Keratinocyte (primary cell): ENCODE results near the gene PIAS1. TPM values are rescaled to one million over a fixed set of nuclear protein-coding genes. Genes with fewer than 3 reads are reported as not detected.

Experiments used
- DNase-seq: peaks from one replicate; pipeline ENCODE4 v3.0.0-alpha.2; 2011; ENCODE audit warnings: low read depth, missing footprints, low spot score
- FAIRE-seq: peaks from 2 replicates; lab custom pipeline; 2011; peaks lifted over from hg19 to GRCh38; lab: Jason Lieb, UNC
- H2AFZ ChIP-seq: 2 replicates; pipeline ENCODE4 v1.6.0; 2012; ENCODE audit warnings: low read length, control low read depth, inconsistent platforms; ENCODE audit not compliant: control insufficient read depth
- H3K27ac ChIP-seq: 2 replicates; pipeline ENCODE4 v1.5.1; 2011; ENCODE audit warnings: low read length; ENCODE audit not compliant: control insufficient read depth, insufficient read depth
- H3K27me3 ChIP-seq: 3 replicates; pipeline ENCODE4 v1.6.0; 2011; ENCODE audit warnings: low read length; ENCODE audit not compliant: control insufficient read depth, insufficient read depth; ENCODE audit errors: extremely low read depth
- H3K36me3 ChIP-seq, 2 experiments: 2 replicates in 1 of 2; 3 replicates in 1 of 2; pipeline ENCODE4 v1.5.1; 2011; ENCODE audit warnings: low read length in 2 of 2, mild to moderate bottlenecking in 1 of 2; ENCODE audit not compliant: control insufficient read depth in 2 of 2, insufficient read depth in 2 of 2; ENCODE audit errors: extremely low read depth in 1 of 2
- H3K4me1 ChIP-seq: 3 replicates; pipeline ENCODE4 v1.5.1; 2011; ENCODE audit warnings: low read length; ENCODE audit not compliant: control insufficient read depth, insufficient read depth; ENCODE audit errors: extremely low read depth
- H3K4me2 ChIP-seq: 3 replicates; pipeline ENCODE4 v1.6.0; 2011; ENCODE audit warnings: low read depth, low read length; ENCODE audit not compliant: control insufficient read depth, insufficient read depth; ENCODE audit errors: extremely low read depth
- H3K4me3 ChIP-seq, 3 experiments: fragments of 200-600 bp in 1 of 3; sonication (generic) in 1 of 3; 2 replicates in 2 of 3; 3 replicates in 1 of 3; pipeline ENCODE4 v1.5.1; 2011 to 2016; ENCODE audit warnings: low read length in 3 of 3, mild to moderate bottlenecking in 3 of 3, control low read depth in 2 of 3, inconsistent platforms in 1 of 3, low read depth in 1 of 3, mixed read lengths in 1 of 3, mixed run types in 1 of 3, moderate library complexity in 1 of 3; ENCODE audit not compliant: control insufficient read depth in 2 of 3, insufficient read depth in 2 of 3; ENCODE audit errors: extremely low read depth in 1 of 3
- H3K79me2 ChIP-seq: 2 replicates; pipeline ENCODE4 v1.6.0; 2012; ENCODE audit warnings: low read length; ENCODE audit not compliant: control insufficient read depth, insufficient read depth
- H3K9ac ChIP-seq: 3 replicates; pipeline ENCODE4 v1.6.0; 2011; ENCODE audit warnings: low read length; ENCODE audit not compliant: control insufficient read depth, insufficient read depth; ENCODE audit errors: extremely low read depth
- H3K9me1 ChIP-seq: 3 replicates; pipeline ENCODE4 v1.6.0; 2011; ENCODE audit warnings: low read length; ENCODE audit not compliant: control insufficient read depth, insufficient read depth; ENCODE audit errors: extremely low read depth
- H3K9me3 ChIP-seq: 2 replicates; pipeline ENCODE4 v1.5.1; 2012; ENCODE audit warnings: low read depth, low read length; ENCODE audit not compliant: control insufficient read depth
- H4K20me1 ChIP-seq: 3 replicates; pipeline ENCODE4 v1.6.0; 2011; ENCODE audit warnings: low read length; ENCODE audit not compliant: control insufficient read depth, insufficient read depth; ENCODE audit errors: extremely low read depth
- CTCF ChIP-seq, 3 experiments: IDR thresholded peaks in 1 of 3; conservative IDR thresholded peaks in 1 of 3; optimal IDR thresholded peaks in 1 of 3; 2 replicates in 2 of 3; 3 replicates in 1 of 3; pipeline versions ENCODE3 to v1.5.1; 2011; ENCODE audit warnings: low read length in 3 of 3, mild to moderate bottlenecking in 3 of 3, moderate library complexity in 2 of 3, control low read depth in 1 of 3, inconsistent platforms in 1 of 3; ENCODE audit not compliant: insufficient read depth in 2 of 3; ENCODE audit errors: extremely low read depth in 1 of 3
- EZH2 ChIP-seq: IDR thresholded peaks from one replicate; pipeline ENCODE4 v1.6.1; 2012; ENCODE audit warnings: inconsistent platforms, mild to moderate bottlenecking, low read length, moderate library complexity
- dilution Hi-C: fragments of 300-500 bp; cut with MboI; formaldehyde crosslinking; loops from one replicate; pipeline ENCODE4 v1.7.0; 2020; ENCODE audit warnings: low sequenced_read_pairs; ENCODE audit not compliant: extremely low pct_ligation_motif_present
- polyA plus RNA-seq, 5 experiments: library from polyadenylated mRNA; depleted of rRNA in 3 of 5; stranded (reverse) in 3 of 5; stranded (forward) in 1 of 5; unstranded in 1 of 5; fragments of >200 nt; gene quantifications; 1 replicate in 1 of 5; 2 replicates in 3 of 5; 3 replicates in 1 of 5; pipeline versions ENCODE4 v1.2.1 to v1.2.3, GENCODE V29; 2011 to 2012; ENCODE audit warnings: missing spikeins in 2 of 5, low read depth in 1 of 5, low replicate concordance in 1 of 5

Gene PIAS1
- polyA plus RNA-seq, 1 donor (not counting 4 experiments of a cell fraction or from before 2014, with no cell fraction given) = 58.2 TPM

GRCh38 chr15:68188647-68189046, 134.5 kb downstream of the PIAS1 start:
- no peaks in the 10 kb centered on the region for H3K27me3 ChIP-seq
- TF ChIP-seq EZH2 = no peak
- no peak for TF ChIP-seq CTCF (optimal IDR thresholded peaks at IDR 0.05 in 1 of 3, IDR thresholded peaks at IDR 0.05 in 1 of 3, conservative IDR thresholded peaks at IDR 0.05 in 1 of 3; ENCODE audit: extremely low read depth in 1 of 3, insufficient read depth in 2 of 3, low read length in 3 of 3)
- dilution Hi-C loops = no loop called here
- no peaks in the 10 kb centered on the region for H4K20me1 ChIP-seq
- no peak overlapping the region for H3K27ac ChIP-seq
- no peak for DNase-seq
- no peaks in the 10 kb centered on the region for H3K79me2 ChIP-seq
- H3K9me3 ChIP-seq = no peaks in the 10 kb centered on the region
- H2AFZ ChIP-seq = no peak overlapping the region
- no peak overlapping the region for H3K9ac ChIP-seq
- H3K9me1 ChIP-seq = peaks cover 3% of the 10 kb centered on the region
- no peak for FAIRE-seq
- no peak overlapping the region for H3K4me2 ChIP-seq
- peaks cover 10% of the 10 kb centered on the region for H3K4me1 ChIP-seq
- H3K4me3 ChIP-seq = no peak overlapping the region
- peaks cover 23 to 24% of the 10 kb centered on the region in 2 experiments for H3K36me3 ChIP-seq

- Histone ChIP-seq H3K4me2 (no peak overlapping the region), H3K79me2 (no peaks in the 10 kb centered on the region), H3K27ac (no peak overlapping the region), H4K20me1 (no peaks in the 10 kb centered on the region), H3K4me3 (no peak overlapping the region), H3K27me3 (no peaks in the 10 kb centered on the region), H2AFZ (no peak overlapping the region), H3K9me1 (peaks cover 3% of the 10 kb centered on the region), H3K4me1 (peaks cover 10% of the 10 kb centered on the region), H3K36me3 (peaks cover 17 to 22% of the 10 kb centered on the region in 2 experiments), H3K9me3 (no peaks in the 10 kb centered on the region), H3K9ac (no peak overlapping the region)
- no peak for DNase-seq
- TF ChIP-seq CTCF (optimal IDR thresholded peaks at IDR 0.05 in 1 of 3, IDR thresholded peaks at IDR 0.05 in 1 of 3, conservative IDR thresholded peaks at IDR 0.05 in 1 of 3; ENCODE audit: extremely low read depth in 1 of 3, insufficient read depth in 2 of 3, low read length in 3 of 3) (no peak), EZH2 (no peak)
- dilution Hi-C loops = no loop called here
- no peak for FAIRE-seq
Measured at GRCh38 chr15:68190048-68190447, 135.9 kb downstream of the PIAS1 start.
